ENCODE results near the gene MAPK10. TPM values are rescaled to one million over a fixed set of nuclear protein-coding genes. Genes with fewer than 3 reads are reported as not detected.
A peak's percentile ranks its signal among the peaks of the same experiment; 100 is the strongest.

MAPK10 gene
- total and polyA plus RNA-seq, 2 experiments from 2014 or later = 3.6 to 8.1 TPM

DNA sequence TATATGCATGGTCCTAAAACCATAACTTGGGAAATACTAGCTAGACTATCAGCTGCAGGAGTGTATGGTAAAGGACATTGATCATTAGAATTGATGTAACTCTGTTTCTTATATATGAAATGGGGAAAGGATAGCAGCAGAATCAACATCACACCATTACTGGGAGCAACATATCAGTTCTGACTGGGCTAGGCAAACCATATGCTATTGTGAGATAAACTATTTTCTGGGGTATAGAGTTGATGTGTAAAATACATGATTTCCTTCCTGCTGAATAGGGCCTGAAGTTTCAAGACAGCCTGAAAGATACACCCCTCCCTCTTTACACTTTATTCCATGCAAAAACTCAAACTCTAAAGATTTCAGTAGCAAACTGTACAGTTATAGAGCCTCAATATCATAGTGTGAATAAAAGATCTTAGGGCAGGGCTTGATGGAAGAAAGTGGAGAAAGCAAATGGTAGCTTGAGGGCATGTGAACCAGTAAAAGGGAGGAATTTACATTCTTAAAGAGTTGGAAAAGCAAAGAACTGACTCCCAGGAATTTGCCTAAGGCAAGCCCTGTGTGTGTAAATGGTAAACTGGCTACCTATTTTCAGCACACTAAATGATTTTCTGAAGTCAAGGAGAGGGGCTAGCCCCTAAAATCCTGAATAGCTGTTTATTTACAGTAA, 404.1 kb downstream of the MAPK10 start:
- Mint-ChIP-seq H3K4me1 (peaks cover 16% of the 10 kb centered on the region), H3K4me3 (no peak overlapping the region), H3K27ac (no peak overlapping the region), H3K27me3 (ENCODE audit: insufficient read depth, low read depth, poor library complexity) (peaks cover 2% of the 10 kb centered on the region), H3K36me3 (ENCODE audit: low read depth) (no peaks in the 10 kb centered on the region), H3K9me3 (no peaks in the 10 kb centered on the region)
- H2AFZ ChIP-seq = peak overlapping the region; percentile 25; the same call in 1 of the 2 replicates
- H3K79me2 ChIP-seq (replicated peaks; ENCODE audit: insufficient read depth) = no peaks in the 10 kb centered on the region
- TF ChIP-seq ZNF114 (CRISPR knock-in tag; IDR thresholded peaks at IDR 0.05) = no peak
- TF ChIP-seq, protein P1, sequence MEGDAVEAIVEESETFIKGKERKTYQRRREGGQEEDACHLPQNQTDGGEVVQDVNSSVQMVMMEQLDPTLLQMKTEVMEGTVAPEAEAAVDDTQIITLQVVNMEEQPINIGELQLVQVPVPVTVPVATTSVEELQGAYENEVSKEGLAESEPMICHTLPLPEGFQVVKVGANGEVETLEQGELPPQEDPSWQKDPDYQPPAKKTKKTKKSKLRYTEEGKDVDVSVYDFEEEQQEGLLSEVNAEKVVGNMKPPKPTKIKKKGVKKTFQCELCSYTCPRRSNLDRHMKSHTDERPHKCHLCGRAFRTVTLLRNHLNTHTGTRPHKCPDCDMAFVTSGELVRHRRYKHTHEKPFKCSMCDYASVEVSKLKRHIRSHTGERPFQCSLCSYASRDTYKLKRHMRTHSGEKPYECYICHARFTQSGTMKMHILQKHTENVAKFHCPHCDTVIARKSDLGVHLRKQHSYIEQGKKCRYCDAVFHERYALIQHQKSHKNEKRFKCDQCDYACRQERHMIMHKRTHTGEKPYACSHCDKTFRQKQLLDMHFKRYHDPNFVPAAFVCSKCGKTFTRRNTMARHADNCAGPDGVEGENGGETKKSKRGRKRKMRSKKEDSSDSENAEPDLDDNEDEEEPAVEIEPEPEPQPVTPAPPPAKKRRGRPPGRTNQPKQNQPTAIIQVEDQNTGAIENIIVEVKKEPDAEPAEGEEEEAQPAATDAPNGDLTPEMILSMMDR (conservative IDR thresholded peaks at IDR 0.05; ENCODE audit: low read depth in 2 of 2) = no peak
- H3K4me3 ChIP-seq = no peak overlapping the region
- H3F3A ChIP-seq (replicated peaks; ENCODE audit: low read depth) = no peaks in the 10 kb centered on the region
- peak; percentile 75 for ATAC-seq
- H3K4me1 ChIP-seq (ENCODE audit: insufficient read depth) = peaks cover 31% of the 10 kb centered on the region
- H3K27ac ChIP-seq (ENCODE audit: low read depth) = peak overlapping the region; percentile 27
- peaks cover 6% of the 10 kb centered on the region; the same call in 1 of the 2 replicates for H3K9me2 ChIP-seq (ENCODE audit: insufficient read depth)
- 0 out of 2 replicates have a peak overlapping the region, but pooled peaks have one; percentile 31 for H3K4me2 ChIP-seq
- peak; percentile 42 for DNase-seq (ENCODE audit: low spot score)
- no peaks in the 10 kb centered on the region for H4K20me1 ChIP-seq (replicated peaks; ENCODE audit: insufficient read depth)
- no peaks in the 10 kb centered on the region for H3K27me3 ChIP-seq (ENCODE audit: insufficient read depth)
- H3K36me3 ChIP-seq (ENCODE audit: insufficient read depth) = no peaks in the 10 kb centered on the region

DNA sequence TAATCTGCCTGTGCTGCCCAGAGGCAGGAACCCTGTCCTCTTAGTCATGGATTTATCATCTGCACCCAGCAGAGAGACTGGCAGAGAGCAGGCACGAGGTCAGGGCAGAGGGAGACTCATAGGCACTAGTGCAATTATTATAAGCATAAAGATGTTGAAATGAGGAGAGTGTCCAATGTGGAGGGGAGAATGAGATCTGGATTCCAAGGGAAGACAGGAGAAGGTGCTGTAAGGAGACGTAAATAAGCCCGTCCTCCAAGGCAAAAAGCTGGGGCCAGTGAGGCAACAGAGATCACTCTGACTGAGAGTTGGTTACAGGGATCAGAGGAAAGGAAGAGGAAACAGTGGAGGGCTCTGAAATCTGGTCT, 406.2 kb downstream of the MAPK10 start:
- H3K4me2 ChIP-seq = no peak overlapping the region
- Mint-ChIP-seq H3K27ac (no peak overlapping the region), H3K4me1 (peaks cover 16% of the 10 kb centered on the region), H3K4me3 (no peak overlapping the region), H3K9me3 (no peaks in the 10 kb centered on the region), H3K27me3 (ENCODE audit: insufficient read depth, low read depth, poor library complexity) (peaks cover 2% of the 10 kb centered on the region), H3K36me3 (ENCODE audit: low read depth) (no peaks in the 10 kb centered on the region)
- DNase-seq (ENCODE audit: low spot score) (no peak), ATAC-seq (peak; percentile 57)
- peak overlapping the region; percentile 41; the same call in 1 of the 2 replicates for H3K27ac ChIP-seq (ENCODE audit: low read depth)
- no peaks in the 10 kb centered on the region for H3K79me2 ChIP-seq (replicated peaks; ENCODE audit: insufficient read depth)
- no peaks in the 10 kb centered on the region for H4K20me1 ChIP-seq (replicated peaks; ENCODE audit: insufficient read depth)
- H3K4me3 ChIP-seq = no peak overlapping the region
- H3K4me1 ChIP-seq (ENCODE audit: insufficient read depth) = peaks cover 31% of the 10 kb centered on the region
- no peaks in the 10 kb centered on the region for H3F3A ChIP-seq (replicated peaks; ENCODE audit: low read depth)
- H2AFZ ChIP-seq = peak overlapping the region; percentile 49
- H3K9me2 ChIP-seq (ENCODE audit: insufficient read depth) = peaks cover 6% of the 10 kb centered on the region; the same call in 1 of the 2 replicates
- H3K27me3 ChIP-seq (ENCODE audit: insufficient read depth) = no peaks in the 10 kb centered on the region
- H3K36me3 ChIP-seq (ENCODE audit: insufficient read depth) = no peaks in the 10 kb centered on the region
- no peak for TF ChIP-seq STAT1 (IDR thresholded peaks at IDR 0.05; ENCODE audit: unreplicated experiment)
- no peak for TF ChIP-seq EZH2phosphoT487 (IDR thresholded peaks at IDR 0.05; ENCODE audit: unreplicated experiment)
- no peak for TF ChIP-seq ZNF114 (CRISPR knock-in tag; IDR thresholded peaks at IDR 0.05)
- TF ChIP-seq, protein P2, sequence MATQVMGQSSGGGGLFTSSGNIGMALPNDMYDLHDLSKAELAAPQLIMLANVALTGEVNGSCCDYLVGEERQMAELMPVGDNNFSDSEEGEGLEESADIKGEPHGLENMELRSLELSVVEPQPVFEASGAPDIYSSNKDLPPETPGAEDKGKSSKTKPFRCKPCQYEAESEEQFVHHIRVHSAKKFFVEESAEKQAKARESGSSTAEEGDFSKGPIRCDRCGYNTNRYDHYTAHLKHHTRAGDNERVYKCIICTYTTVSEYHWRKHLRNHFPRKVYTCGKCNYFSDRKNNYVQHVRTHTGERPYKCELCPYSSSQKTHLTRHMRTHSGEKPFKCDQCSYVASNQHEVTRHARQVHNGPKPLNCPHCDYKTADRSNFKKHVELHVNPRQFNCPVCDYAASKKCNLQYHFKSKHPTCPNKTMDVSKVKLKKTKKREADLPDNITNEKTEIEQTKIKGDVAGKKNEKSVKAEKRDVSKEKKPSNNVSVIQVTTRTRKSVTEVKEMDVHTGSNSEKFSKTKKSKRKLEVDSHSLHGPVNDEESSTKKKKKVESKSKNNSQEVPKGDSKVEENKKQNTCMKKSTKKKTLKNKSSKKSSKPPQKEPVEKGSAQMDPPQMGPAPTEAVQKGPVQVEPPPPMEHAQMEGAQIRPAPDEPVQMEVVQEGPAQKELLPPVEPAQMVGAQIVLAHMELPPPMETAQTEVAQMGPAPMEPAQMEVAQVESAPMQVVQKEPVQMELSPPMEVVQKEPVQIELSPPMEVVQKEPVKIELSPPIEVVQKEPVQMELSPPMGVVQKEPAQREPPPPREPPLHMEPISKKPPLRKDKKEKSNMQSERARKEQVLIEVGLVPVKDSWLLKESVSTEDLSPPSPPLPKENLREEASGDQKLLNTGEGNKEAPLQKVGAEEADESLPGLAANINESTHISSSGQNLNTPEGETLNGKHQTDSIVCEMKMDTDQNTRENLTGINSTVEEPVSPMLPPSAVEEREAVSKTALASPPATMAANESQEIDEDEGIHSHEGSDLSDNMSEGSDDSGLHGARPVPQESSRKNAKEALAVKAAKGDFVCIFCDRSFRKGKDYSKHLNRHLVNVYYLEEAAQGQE (IDR thresholded peaks at IDR 0.05; ENCODE audit: unreplicated experiment) = no peak
- no peak for TF ChIP-seq JUNB (IDR thresholded peaks at IDR 0.05; ENCODE audit: unreplicated experiment)
- TF ChIP-seq NANOG (IDR thresholded peaks at IDR 0.05; ENCODE audit: borderline replicate concordance) = no peak
- TF ChIP-seq, protein P1 (conservative IDR thresholded peaks at IDR 0.05; ENCODE audit: low read depth in 2 of 2) = no peak

Measured in GM23338 (cell line).